ENCODE data around the gene WDR7. TPM values are rescaled to one million over a fixed set of nuclear protein-coding genes. Genes with fewer than 3 reads are reported as not detected.

Gene WDR7
- total and polyA plus RNA-seq, 2 experiments from 2014 or later, result 7.0 to 14.8 TPM

- no peak; the same call in 2 of the 3 replicates for ATAC-seq
- Histone ChIP-seq H3K27me3 (ENCODE audit: insufficient read depth) (no peaks in the 10 kb centered on the region), H3K79me2 (replicated peaks; ENCODE audit: insufficient read depth) (no peaks in the 10 kb centered on the region), H4K20me1 (replicated peaks; ENCODE audit: insufficient read depth) (no peaks in the 10 kb centered on the region), H2AFZ (no peak overlapping the region), H3K36me3 (ENCODE audit: insufficient read depth) (no peaks in the 10 kb centered on the region), H3F3A (replicated peaks; ENCODE audit: low read depth) (no peaks in the 10 kb centered on the region), H3K4me3 (no peak overlapping the region), H3K9me2 (ENCODE audit: insufficient read depth) (no peaks in the 10 kb centered on the region), H3K4me2 (no peak overlapping the region), H3K4me1 (ENCODE audit: insufficient read depth) (peaks cover 25% of the 10 kb centered on the region), H3K27ac (ENCODE audit: low read depth) (no peak overlapping the region)
- H3K9me3 Mint-ChIP-seq, result no peaks in the 10 kb centered on the region
- H3K27me3 Mint-ChIP-seq (ENCODE audit: insufficient read depth, low read depth, poor library complexity), result no peaks in the 10 kb centered on the region
- no peak overlapping the region for H3K4me3 Mint-ChIP-seq
- no peak for TF ChIP-seq ZNF331 (CRISPR knock-in tag; IDR thresholded peaks at IDR 0.05; ENCODE audit: low read depth)
- TF ChIP-seq ETS1 (IDR thresholded peaks at IDR 0.05), result peak; percentile 42; the same call in 1 of the 2 replicates
- no peaks in the 10 kb centered on the region for H3K36me3 Mint-ChIP-seq (ENCODE audit: low read depth)
- peak; percentile 49 for DNase-seq (ENCODE audit: low spot score)
- peak overlapping the region; percentile 94 for H3K27ac Mint-ChIP-seq
- peaks cover 28% of the 10 kb centered on the region for H3K4me1 Mint-ChIP-seq
These were observed 268.0 kb downstream of the WDR7 start for GRCh38 chr18:56919190-56919589.

- no peak overlapping the region for H3K4me3 ChIP-seq
- no peaks in the 10 kb centered on the region for H3K9me2 ChIP-seq (ENCODE audit: insufficient read depth)
- no peak for DNase-seq (ENCODE audit: low spot score)
- no peaks in the 10 kb centered on the region for H4K20me1 ChIP-seq (replicated peaks; ENCODE audit: insufficient read depth)
- no peak overlapping the region for H3K4me2 ChIP-seq
- Mint-ChIP-seq H3K4me1 (peaks cover 24% of the 10 kb centered on the region), H3K27me3 (ENCODE audit: insufficient read depth, low read depth, poor library complexity) (no peaks in the 10 kb centered on the region), H3K36me3 (ENCODE audit: low read depth) (no peaks in the 10 kb centered on the region), H3K27ac (peak overlapping the region; percentile 11; the same call in 1 of the 2 replicates), H3K9me3 (no peaks in the 10 kb centered on the region), H3K4me3 (no peak overlapping the region)
- ATAC-seq, result no peak
- no peak overlapping the region for H2AFZ ChIP-seq
- TF ChIP-seq STAT1 (IDR thresholded peaks at IDR 0.05; ENCODE audit: unreplicated experiment), result no peak
- TF ChIP-seq REST (IDR thresholded peaks at IDR 0.05; ENCODE audit: unreplicated experiment), result no peak
- no peak for TF ChIP-seq CTCF (conservative IDR thresholded peaks at IDR 0.05; ENCODE audit: low read depth in 2 of 2)
- TF ChIP-seq NANOG (IDR thresholded peaks at IDR 0.05; ENCODE audit: borderline replicate concordance), result no peak
- TF ChIP-seq JUNB (IDR thresholded peaks at IDR 0.05; ENCODE audit: unreplicated experiment), result no peak
- TF ChIP-seq ETS1 (IDR thresholded peaks at IDR 0.05), result no peak
- no peak for TF ChIP-seq ZNF114 (CRISPR knock-in tag; IDR thresholded peaks at IDR 0.05)
- TF ChIP-seq EZH2 (IDR thresholded peaks at IDR 0.05; ENCODE audit: low read depth, unreplicated experiment), result no peak
- no peak for TF ChIP-seq ZNF331 (CRISPR knock-in tag; IDR thresholded peaks at IDR 0.05; ENCODE audit: low read depth)
- peaks cover 25% of the 10 kb centered on the region for H3K4me1 ChIP-seq (ENCODE audit: insufficient read depth)
- H3K27me3 ChIP-seq (ENCODE audit: insufficient read depth), result no peaks in the 10 kb centered on the region
- no peaks in the 10 kb centered on the region for H3K36me3 ChIP-seq (ENCODE audit: insufficient read depth)
- H3K27ac ChIP-seq (ENCODE audit: low read depth), result no peak overlapping the region
- no peaks in the 10 kb centered on the region for H3K79me2 ChIP-seq (replicated peaks; ENCODE audit: insufficient read depth)
- H3F3A ChIP-seq (replicated peaks; ENCODE audit: low read depth), result no peaks in the 10 kb centered on the region
These were observed 270.8 kb downstream of the WDR7 start for GRCh38 chr18:56921896-56922480.
